A549 treated with dexamethasone at 1 μM for 4 hours (cell line): ENCODE data around the gene DNAJB13. TPM values are rescaled to one million over a fixed set of nuclear protein-coding genes. Genes with fewer than 3 reads are reported as not detected.

Experiments
- total RNA-seq: library from RNA; stranded (reverse); fragments of 200-300 nt; extraction: Qiagen RNA extraction; gene quantifications from 5 replicates; pipeline ENCODE4 v1.2.3, GENCODE V29; 2022

DNAJB13 gene
- total RNA-seq: 0.56 to 0.95 TPM (median 0.78 TPM) in 5 replicates

GRCh38 chr11:73950869-73951710 lies at the start of gene DNAJB13:
Gene DNAJB13, plus strand, starts transcription at chr11:73951026. Its CDS starts 44 bp downstream, at chr11:73951070.

DNA sequence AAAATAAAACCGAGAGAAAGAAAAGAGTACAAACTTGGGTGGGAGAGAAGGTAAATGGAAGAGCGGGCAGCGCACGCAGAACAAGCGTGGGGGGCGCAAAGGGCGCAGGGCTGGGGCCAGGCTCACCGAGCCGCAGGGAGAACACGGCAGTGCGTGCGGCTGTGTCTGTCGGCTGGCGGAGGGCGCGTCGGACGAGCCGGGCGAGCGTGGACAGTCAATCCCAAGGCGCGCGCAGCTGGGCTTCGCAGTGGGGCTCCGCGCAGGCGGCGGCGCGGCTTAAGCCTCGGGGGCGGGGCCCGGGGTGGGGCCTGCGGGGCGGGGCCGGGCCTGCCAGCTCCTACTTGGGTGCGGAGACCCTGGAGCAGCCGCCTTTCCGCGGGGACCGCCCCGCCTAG lies 31.8 kb downstream of the DNAJB13 start, which contains the start of gene UCP2:
Gene UCP2, minus strand, starts transcription at position 249 of the 395 bp plus-strand sequence. CDS start 4,465 bp downstream, outside the sequence.

GRCh38 chr11:74008373-74009229 lies 57.8 kb downstream of the DNAJB13 start, which contains the start of gene UCP3:
Gene UCP3, minus strand, starts transcription at chr11:74009085. Its CDS starts 2,043 bp downstream, at chr11:74007042.

Other genes with a start within 250 kb of the DNAJB13 start
- 58.9 to 73.7 TPM (median 70.5 TPM) in 5 replicates for gene RAB6A, start 190.0 kb upstream of the DNAJB13 start, total RNA-seq
- 46.0 to 60.4 TPM (median 46.6 TPM) in 5 replicates for gene MRPL48, start 163.2 kb upstream of the DNAJB13 start, total RNA-seq
- 112 to 146 TPM (median 121 TPM) in 5 replicates for gene COA4, start 74.2 kb upstream of the DNAJB13 start, total RNA-seq
- gene PAAF1, start 74.0 kb upstream of the DNAJB13 start, total RNA-seq: 9.9 to 13.5 TPM (median 12.4 TPM) in 5 replicates
- gene UCP2, start 31.8 kb downstream of the DNAJB13 start, total RNA-seq: 83.0 to 92.6 TPM (median 87.9 TPM) in 5 replicates
- gene UCP3, start 58.1 kb downstream of the DNAJB13 start, total RNA-seq: 0.68 to 1.7 TPM (median 1.1 TPM) in 5 replicates
- 14.0 to 19.3 TPM (median 17.4 TPM) in 5 replicates for gene C2CD3, start 220.0 kb downstream of the DNAJB13 start, total RNA-seq
- gene PPME1, start 220.3 kb downstream of the DNAJB13 start, total RNA-seq: 58.0 to 61.8 TPM (median 60.0 TPM) in 5 replicates